RWPE2 (cell line): Measurements from ENCODE around the gene LYPLA2.

Experiments used
- ATAC-seq: fragments of 200-7000 bp; cut with Tn5 transposase; 3 replicates; pipeline ENCODE4 v1.9.1; 2021; ENCODE audit warnings: low read depth
- DNase-seq: peaks from one replicate; pipeline ENCODE4 v3.0.0-alpha.2; 2020; ENCODE audit warnings: low spot score
- H3K27ac ChIP-seq: fragments of 450-650 bp; 2 replicates; pipeline ENCODE4 v1.5.1; 2017; ENCODE audit warnings: mild to moderate bottlenecking; ENCODE audit not compliant: poor library complexity, severe bottlenecking
- H3K27me3 ChIP-seq: fragments of 250-450 bp; sonication (Bioruptor Pico); 2 replicates; pipeline ENCODE4 v1.5.1; 2021; ENCODE audit warnings: mild to moderate bottlenecking, moderate library complexity; ENCODE audit not compliant: insufficient read depth, poor library complexity, severe bottlenecking
- H3K36me3 ChIP-seq: fragments of 250-450 bp; sonication (Bioruptor Pico); 2 replicates; pipeline ENCODE4 v1.5.1; 2020; ENCODE audit warnings: low read depth, mild to moderate bottlenecking, moderate library complexity
- H3K4me1 ChIP-seq: fragments of 250-450 bp; sonication (Bioruptor Pico); 2 replicates; pipeline ENCODE4 v1.5.1; 2021; ENCODE audit warnings: mild to moderate bottlenecking, moderate library complexity; ENCODE audit not compliant: insufficient read depth, poor library complexity, severe bottlenecking
- H3K4me3 ChIP-seq: fragments of 250-450 bp; sonication (Bioruptor Pico); 2 replicates; pipeline ENCODE4 v1.5.1; 2021; ENCODE audit warnings: mild to moderate bottlenecking, moderate library complexity; ENCODE audit not compliant: severe bottlenecking
- H3K9me3 ChIP-seq: fragments of 250-450 bp; sonication (Bioruptor Pico); 2 replicates; pipeline ENCODE4 v1.5.1; 2021; ENCODE audit warnings: mild to moderate bottlenecking, moderate library complexity; ENCODE audit not compliant: severe bottlenecking
- CTCF ChIP-seq: fragments of 450-650 bp; IDR thresholded peaks from one replicate; pipeline ENCODE4 v1.5.1; 2017; ENCODE audit warnings: mild to moderate bottlenecking, moderate library complexity; ENCODE audit not compliant: poor library complexity, severe bottlenecking

Gene LYPLA2

GRCh38 chr1:23745515-23745914, 45.4 kb upstream of the LYPLA2 start:
- Histone ChIP-seq H3K27me3 (no peaks in the 10 kb centered on the region), H3K4me1 (peaks cover 16% of the 10 kb centered on the region), H3K27ac (peak overlapping the region; percentile 58), H3K36me3 (peaks cover 52% of the 10 kb centered on the region), H3K4me3 (no peak overlapping the region), H3K9me3 (no peaks in the 10 kb centered on the region)
- TF ChIP-seq CTCF: peak; percentile 35
- ATAC-seq (no peak), DNase-seq (no peak)

- DNase-seq: no peak
- H3K4me3 ChIP-seq: no peak overlapping the region
Measured at GRCh38 chr1:23748016-23748415, 42.9 kb upstream of the LYPLA2 start.

GRCh38 chr1:23751050-23751814, 39.7 kb upstream of the LYPLA2 start:
- TF ChIP-seq CTCF: peak; percentile 75
- Histone ChIP-seq H3K27ac (no peak overlapping the region), H3K4me1 (no peaks in the 10 kb centered on the region), H3K36me3 (peaks cover 96% of the 10 kb centered on the region), H3K27me3 (no peaks in the 10 kb centered on the region), H3K4me3 (no peak overlapping the region), H3K9me3 (no peaks in the 10 kb centered on the region)
- DNase-seq (no peak), ATAC-seq (peak; percentile 61; the same call in 2 of the 3 replicates)

More at GRCh38 chr1:23748016-23748415, 42.9 kb upstream of the LYPLA2 start:
- no peak for ATAC-seq
- H3K36me3 ChIP-seq: peaks cover 77% of the 10 kb centered on the region
- H3K4me1 ChIP-seq: peaks cover 9% of the 10 kb centered on the region
- H3K27ac ChIP-seq: no peak overlapping the region
- no peak for TF ChIP-seq CTCF
- H3K27me3 ChIP-seq: no peaks in the 10 kb centered on the region
- no peaks in the 10 kb centered on the region for H3K9me3 ChIP-seq

GRCh38 chr1:23751815-23752200, 39.1 kb upstream of the LYPLA2 start:
- DNase-seq (no peak), ATAC-seq (no peak)
- Histone ChIP-seq H3K27ac (no peak overlapping the region), H3K4me3 (no peak overlapping the region), H3K4me1 (no peaks in the 10 kb centered on the region), H3K9me3 (no peaks in the 10 kb centered on the region), H3K36me3 (peaks cover 98% of the 10 kb centered on the region), H3K27me3 (no peaks in the 10 kb centered on the region)
- no peak for TF ChIP-seq CTCF

GRCh38 chr1:23752909-23753308, 38.0 kb upstream of the LYPLA2 start:
- Histone ChIP-seq H3K27me3 (no peaks in the 10 kb centered on the region), H3K4me3 (no peak overlapping the region), H3K27ac (no peak overlapping the region), H3K9me3 (no peaks in the 10 kb centered on the region), H3K36me3 (peaks cover 100% of the 10 kb centered on the region), H3K4me1 (no peaks in the 10 kb centered on the region)
- no peak for DNase-seq
- TF ChIP-seq CTCF: no peak
- no peak for ATAC-seq
